NCI-H146 (cell line): Measurements from ENCODE around the gene GDPD5.

ENCODE experiments used
- DNase-seq: peaks from one replicate; lab custom pipeline; 2025; lab: John Stamatoyannopoulos, UW

The GDPD5 gene

DNA sequence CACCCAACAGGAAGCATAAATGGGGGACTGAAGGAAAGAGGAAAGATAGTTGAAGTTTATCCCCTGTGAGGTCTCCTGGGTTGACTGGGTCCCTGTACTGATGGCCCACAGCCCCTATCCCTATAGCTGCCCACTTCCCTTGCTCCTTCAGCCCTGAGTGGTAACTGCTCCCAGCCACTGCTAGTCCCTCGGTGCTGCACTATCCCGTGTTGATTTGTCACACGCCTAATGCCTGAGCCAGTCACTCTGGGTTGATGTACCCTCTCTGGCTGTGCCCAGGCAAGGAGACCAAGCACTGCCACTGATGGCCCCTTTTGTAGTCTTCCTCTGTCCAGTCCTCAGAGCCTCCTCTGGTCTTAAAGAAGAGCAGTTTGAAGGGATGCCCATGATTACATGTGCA, 9.6 kb downstream of the GDPD5 start:
- no peak for DNase-seq

- no peak for DNase-seq
Observed at GRCh38 chr11:75514596-75514995, 11.1 kb downstream of the GDPD5 start.

DNA sequence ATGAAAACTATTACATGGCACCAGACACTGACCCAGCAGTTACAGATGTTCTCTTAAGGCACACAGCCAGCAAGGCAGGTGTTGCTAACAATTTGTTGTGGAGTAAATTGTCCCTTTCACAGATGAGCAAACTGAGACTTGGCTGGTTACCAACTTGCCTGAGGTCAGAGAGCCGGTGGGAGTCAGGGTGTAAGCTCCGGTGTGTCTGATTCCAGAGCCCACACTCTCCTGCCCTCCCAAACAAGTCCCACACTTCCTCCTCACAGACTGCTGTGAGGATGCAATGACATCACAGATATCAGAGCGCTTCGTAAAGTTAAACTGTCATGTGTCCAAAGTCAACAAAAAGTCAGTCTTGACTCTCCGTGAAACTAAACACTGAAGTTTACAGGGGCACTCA, 12.5 kb downstream of the GDPD5 start:
- no peak for DNase-seq

GRCh38 chr11:75510723-75511019, 15.1 kb downstream of the GDPD5 start:
- DNase-seq = no peak

- no peak for DNase-seq
Observed at GRCh38 chr11:75510004-75510722, 15.6 kb downstream of the GDPD5 start.

DNA sequence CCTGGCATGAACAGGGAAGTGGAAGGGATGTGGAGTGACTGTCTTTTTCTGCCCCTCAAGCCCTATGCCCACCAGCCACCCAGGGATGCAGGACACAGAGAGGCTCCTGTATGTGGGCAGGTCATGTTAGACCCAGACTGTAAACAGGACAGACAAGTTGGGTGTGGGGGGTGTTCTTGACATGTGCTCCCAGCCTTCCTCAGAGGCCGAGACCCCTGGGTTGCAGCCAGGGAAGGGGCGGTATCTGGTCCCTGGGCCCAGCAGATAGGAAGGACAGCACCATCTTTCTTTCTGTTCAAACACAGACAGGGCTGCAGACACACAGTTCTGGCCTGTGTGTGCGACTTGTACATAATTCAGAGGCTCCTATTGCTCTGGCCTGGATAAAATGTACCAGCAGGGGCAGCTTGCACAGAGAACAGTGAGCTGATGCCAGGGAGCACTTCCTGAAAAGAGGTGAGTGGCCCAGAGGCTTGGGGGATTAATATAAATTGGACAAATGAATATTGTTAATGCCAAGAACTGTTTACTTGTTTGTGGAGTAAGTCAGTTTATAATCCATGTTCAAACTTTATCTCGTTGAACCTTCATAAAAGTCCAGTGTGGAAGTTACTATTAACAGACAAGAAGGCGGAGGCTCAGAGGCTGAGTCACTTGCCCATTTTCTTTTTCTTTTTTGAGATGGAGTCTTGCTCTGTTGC, 16.6 kb downstream of the GDPD5 start:
- no peak for DNase-seq

- no peak for DNase-seq
Observed at GRCh38 chr11:75508051-75508561, 17.6 kb downstream of the GDPD5 start.

DNA sequence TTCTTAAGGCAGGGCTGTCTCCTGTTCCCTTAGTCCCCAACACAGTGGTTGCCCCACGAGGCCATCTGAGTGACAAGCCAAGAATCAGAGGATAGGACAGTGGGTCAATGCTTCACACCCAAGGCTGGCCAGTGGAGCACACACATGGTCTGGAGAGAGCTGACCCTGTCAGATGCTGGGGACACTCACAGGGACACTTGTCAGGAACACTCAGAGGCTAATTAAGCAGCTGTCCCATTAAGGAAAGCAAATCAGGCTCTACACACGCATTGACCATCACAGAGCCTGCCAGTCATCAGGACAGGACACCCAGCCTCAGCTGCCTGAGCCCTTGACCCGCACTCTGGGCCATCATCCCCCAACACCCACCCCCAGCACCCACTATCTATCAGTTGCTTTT, 18.2 kb downstream of the GDPD5 start:
- no peak for DNase-seq

DNA sequence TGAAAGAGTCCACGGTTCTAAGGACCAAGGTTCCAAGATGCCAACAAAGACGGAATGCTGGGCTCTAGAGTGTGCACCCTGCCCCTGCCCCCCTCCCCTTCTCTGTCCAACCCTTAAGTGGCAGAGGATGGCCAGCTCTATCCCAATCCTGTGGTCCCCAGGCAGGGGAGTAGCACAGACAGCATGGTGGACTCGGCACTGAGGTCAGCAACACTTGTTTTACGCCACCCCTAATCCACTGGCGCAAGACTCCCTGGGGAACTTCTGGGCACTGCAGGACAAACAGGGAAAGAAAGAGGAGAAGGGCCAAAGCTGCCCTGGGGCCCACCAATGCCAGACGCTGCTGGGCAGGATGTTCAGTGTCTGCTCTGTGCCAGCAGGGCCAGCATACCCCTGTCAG, 18.9 kb downstream of the GDPD5 start:
- DNase-seq = no peak

- DNase-seq = peak; percentile 55
Observed at GRCh38 chr11:75505916-75506692, 19.6 kb downstream of the GDPD5 start.

GRCh38 chr11:75504501-75504900, 21.2 kb downstream of the GDPD5 start:
- DNase-seq = no peak

DNA sequence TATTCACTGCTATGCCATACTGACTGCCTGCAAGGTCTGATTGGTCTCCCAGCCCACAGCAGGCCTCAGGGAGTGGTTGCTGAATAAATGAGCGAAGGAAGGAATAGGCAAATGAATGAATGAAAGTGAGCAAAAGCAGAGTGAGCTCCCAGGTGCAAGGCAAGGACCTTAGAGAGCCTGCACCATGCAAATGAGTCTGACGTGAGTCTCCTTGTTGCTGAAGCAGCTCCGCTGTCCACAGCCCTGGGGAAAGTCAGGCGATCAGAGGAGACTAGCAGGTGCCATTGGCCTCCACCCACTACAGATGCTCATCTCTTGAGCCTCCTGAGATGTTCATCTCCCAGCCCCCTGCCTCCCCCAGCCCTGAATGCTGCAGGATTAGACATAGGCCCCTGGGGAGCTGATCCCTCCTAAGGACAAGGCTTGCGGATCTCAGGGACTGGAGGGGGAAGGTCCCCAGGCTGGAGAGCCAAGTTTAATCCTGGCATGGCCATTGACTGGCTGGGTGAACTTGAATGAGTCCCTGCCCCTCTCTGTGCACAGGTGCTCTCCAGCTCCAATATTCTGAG, 22.1 kb downstream of the GDPD5 start:
- DNase-seq = no peak

GRCh38 chr11:75502138-75502537, 23.6 kb downstream of the GDPD5 start:
- no peak for DNase-seq

GRCh38 chr11:75500742-75501141, 25.0 kb downstream of the GDPD5 start:
- no peak for DNase-seq

GRCh38 chr11:75499423-75500190, 26.1 kb downstream of the GDPD5 start:
- DNase-seq = no peak

GRCh38 chr11:75498556-75499255, 27.0 kb downstream of the GDPD5 start:
- no peak for DNase-seq

DNA sequence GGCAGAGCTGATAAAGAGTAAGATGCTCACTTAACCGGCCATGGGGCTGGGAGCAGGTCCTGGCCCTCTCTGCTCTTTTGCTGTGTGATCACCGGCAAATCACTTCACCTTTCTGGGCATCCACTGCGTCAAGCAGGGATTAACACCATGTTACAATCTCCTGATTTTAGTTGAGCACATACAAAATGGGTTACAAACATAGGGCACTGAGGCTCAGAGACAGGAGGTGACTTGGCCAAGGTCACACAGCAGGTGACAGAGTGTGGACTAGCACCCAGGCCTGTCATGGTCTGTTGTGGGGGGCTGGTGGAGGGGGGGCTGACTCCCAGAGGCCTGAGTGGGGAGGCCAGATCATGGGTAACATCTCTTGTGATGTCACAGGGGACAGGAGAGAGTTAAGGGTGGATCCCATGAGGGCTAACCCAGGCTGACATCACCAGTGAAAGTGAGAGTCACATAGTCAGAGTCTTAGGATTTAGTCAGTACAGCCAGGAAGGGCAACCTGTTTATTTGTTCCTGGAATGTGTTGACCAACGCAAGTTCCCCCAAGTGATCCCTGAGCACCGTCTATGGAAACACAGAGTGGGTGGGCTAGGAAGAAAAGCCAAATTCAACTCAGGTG, 27.8 kb downstream of the GDPD5 start:
- no peak for DNase-seq

- no peak for DNase-seq
Observed at GRCh38 chr11:75496305-75496752, 29.4 kb downstream of the GDPD5 start.

- no peak for DNase-seq
Observed at GRCh38 chr11:75495749-75496304, 29.9 kb downstream of the GDPD5 start.

DNA sequence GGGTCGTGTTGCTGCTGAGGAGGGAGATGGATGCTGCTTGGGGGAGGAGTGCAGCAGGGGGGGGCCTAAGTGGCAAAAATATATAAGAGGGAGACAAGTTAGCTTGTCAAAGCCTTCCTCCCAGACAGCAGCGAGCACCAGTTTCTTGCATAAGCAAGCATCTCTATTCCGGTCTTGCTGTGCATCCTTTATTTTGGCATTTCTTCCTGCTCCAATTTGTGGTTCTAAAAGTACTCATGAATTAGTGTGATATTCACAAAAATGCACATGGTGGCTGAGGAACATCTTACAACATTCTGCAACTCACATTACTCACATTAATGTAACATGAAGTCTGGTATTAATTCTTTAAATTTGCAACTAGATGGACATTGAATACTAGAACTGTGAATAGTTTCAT, 32.1 kb downstream of the GDPD5 start:
- DNase-seq = no peak
